ENCODE measurements around the gene MPPED2. TPM values are rescaled to one million over a fixed set of nuclear protein-coding genes. Genes with fewer than 3 reads are reported as not detected.

Gene MPPED2
- total RNA-seq, 2 donors from 2014 or later: 0.24 TPM; not detected in 1

DNA sequence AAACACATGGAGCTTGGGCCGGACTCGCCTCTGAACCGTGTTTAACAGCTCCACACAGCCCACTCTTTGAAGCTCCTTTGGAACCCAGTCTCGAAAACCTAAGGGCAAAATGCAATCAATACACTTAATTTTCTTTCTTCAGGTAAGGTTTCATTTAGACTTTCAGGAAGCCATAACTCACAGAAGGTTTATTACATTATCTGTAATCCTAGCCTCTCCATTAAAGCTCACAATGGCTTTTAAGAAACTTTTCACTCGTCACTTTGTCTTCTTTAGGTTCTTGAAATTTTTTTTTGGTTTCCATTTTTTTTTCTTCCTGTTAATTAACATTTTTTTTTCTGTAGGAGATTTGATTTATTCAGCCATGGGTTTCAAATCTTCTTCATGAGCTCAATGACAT is 171.9 kb downstream of the MPPED2 start:
- H3K9me3 Mint-ChIP-seq: no peaks in the 10 kb centered on the region
- peaks cover 0 to 2% of the 10 kb centered on the region in 2 donors for H3K27me3 Mint-ChIP-seq
- H3K36me3 Mint-ChIP-seq: no peaks in the 10 kb centered on the region
- DNase-seq (ENCODE audit: low spot score) (no peak), ATAC-seq (no peak)
- peaks cover 0 to 14% of the 10 kb centered on the region in 2 donors for H3K4me1 Mint-ChIP-seq (ENCODE audit: low read depth in 2 of 2)
- H3K27ac Mint-ChIP-seq: no peak overlapping the region
- no peak overlapping the region for H3K4me3 Mint-ChIP-seq

DNA sequence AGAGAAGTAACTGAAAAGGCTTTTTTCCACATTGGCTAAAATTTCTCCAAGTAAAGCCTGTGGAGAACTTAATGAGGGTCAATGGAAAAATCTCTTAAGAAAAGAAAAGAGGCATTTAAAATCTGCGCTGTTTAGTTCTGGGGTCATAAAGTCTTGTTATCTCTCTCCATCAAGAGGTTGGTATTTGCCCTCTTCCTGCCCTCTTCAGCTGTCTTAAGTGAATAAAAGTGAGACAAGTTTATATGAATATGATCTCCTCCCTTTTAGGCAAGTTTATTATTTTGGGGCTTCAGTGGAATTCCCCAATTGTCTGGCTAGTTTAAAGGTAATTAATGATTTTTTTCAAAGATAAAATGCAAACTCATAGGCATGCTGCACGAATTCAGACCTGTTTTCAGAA is 173.6 kb downstream of the MPPED2 start:
- no peak overlapping the region for H3K4me3 Mint-ChIP-seq
- peaks cover 0 to 2% of the 10 kb centered on the region in 2 donors for H3K27me3 Mint-ChIP-seq
- no peaks in the 10 kb centered on the region for H3K9me3 Mint-ChIP-seq
- ATAC-seq (no peak), DNase-seq (ENCODE audit: low spot score) (no peak)
- H3K36me3 Mint-ChIP-seq: no peaks in the 10 kb centered on the region
- H3K4me1 Mint-ChIP-seq (ENCODE audit: low read depth in 2 of 2): peaks cover 0 to 14% of the 10 kb centered on the region in 2 donors
- peak overlapping the region in 1 of 2 donors; percentile 19 for H3K27ac Mint-ChIP-seq

DNA sequence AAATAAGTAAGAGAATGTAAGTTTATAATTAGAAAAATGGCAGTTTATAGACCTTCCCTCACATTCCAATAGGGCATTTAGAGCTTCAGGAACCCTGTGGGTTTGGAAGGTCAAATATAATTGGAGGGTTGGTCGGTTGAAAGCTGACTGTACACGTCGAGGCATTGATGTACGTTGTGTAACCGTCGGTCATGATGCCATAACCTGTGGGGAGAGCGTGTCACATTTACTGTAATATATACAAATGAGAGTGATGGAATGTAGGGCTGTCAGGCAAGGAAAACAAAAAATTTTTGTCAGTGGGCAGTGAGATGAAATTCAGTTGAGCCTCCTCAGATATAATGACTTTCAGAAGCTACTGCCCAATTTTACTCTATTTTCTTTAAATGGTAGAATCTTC is 174.8 kb downstream of the MPPED2 start:
- Mint-ChIP-seq H3K27ac (no peak overlapping the region), H3K27me3 (peaks cover 0 to 2% of the 10 kb centered on the region in 2 donors), H3K4me3 (no peak overlapping the region), H3K36me3 (no peaks in the 10 kb centered on the region), H3K9me3 (no peaks in the 10 kb centered on the region), H3K4me1 (ENCODE audit: low read depth in 2 of 2) (peaks cover 0 to 18% of the 10 kb centered on the region in 2 donors)
- ATAC-seq (no peak), DNase-seq (ENCODE audit: low spot score) (no peak)

DNA sequence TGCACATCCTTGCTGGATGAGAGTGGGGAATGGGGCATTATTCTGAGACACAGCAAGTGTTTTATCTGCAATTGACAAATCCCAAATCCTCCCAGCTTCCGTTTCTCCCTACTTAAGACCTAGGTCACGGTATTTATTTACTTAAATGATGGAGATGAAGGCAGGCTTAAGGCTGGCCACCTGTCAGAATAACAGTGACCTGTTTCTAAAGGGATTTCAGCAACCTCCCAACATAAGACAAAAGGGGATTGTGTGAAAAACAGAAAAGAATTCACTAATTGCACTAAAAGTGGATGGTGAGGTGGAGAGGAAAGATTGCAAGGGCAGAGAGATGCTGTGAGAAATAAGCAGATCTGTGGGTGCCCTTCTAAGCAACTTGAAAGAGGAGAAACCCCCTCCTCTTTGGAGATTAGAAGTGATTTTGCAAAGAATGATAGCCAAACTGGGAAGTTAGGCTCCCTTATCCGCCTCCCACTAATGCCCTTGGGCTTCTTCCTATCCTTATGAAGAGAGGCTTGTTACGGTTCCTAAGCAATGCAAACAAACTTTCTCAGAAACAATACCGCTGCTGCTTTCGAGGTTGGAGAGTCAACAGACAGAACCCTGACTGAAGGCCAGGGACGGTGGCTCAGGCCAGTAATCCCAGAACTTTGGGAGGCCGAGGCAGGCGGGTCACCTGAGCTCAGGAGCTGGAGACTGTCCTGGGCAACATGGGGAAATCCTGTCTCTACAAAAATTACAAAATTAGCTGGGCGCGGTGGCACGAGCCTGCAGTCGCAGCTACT is 179.0 kb downstream of the MPPED2 start:
- Mint-ChIP-seq H3K27ac (no peak overlapping the region), H3K27me3 (peaks cover 0 to 2% of the 10 kb centered on the region in 2 donors), H3K36me3 (no peaks in the 10 kb centered on the region), H3K9me3 (no peaks in the 10 kb centered on the region), H3K4me3 (no peak overlapping the region), H3K4me1 (ENCODE audit: low read depth in 2 of 2) (peaks cover 15 to 31% of the 10 kb centered on the region in 2 donors)
- ATAC-seq (no peak), DNase-seq (ENCODE audit: low spot score) (no peak)

DNA sequence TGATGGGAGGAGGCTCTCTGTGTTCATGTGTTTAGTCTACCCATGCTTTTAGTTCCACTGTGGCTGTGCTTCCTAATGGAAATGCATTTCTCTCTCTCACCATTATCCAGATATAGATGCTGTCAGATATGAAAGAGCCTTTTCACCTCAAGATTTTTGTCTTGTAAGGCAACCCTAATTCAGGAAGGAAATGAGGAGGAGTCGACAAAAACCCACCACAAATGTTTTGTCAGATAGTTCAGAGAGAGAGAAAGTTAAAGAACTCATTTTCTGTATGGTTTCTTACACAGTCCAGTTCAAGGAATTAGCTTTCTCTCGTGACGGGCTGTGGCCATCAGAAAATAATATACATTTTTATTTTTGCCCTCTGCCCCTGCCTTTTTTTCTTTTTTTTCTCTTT is 180.8 kb downstream of the MPPED2 start:
- Mint-ChIP-seq H3K27ac (no peak overlapping the region), H3K4me3 (no peak overlapping the region), H3K27me3 (no peaks in the 10 kb centered on the region), H3K9me3 (no peaks in the 10 kb centered on the region), H3K4me1 (ENCODE audit: low read depth in 2 of 2) (peaks cover 15 to 28% of the 10 kb centered on the region in 2 donors), H3K36me3 (no peaks in the 10 kb centered on the region)
- no peak for DNase-seq (ENCODE audit: low spot score)
- no peak for ATAC-seq

DNA sequence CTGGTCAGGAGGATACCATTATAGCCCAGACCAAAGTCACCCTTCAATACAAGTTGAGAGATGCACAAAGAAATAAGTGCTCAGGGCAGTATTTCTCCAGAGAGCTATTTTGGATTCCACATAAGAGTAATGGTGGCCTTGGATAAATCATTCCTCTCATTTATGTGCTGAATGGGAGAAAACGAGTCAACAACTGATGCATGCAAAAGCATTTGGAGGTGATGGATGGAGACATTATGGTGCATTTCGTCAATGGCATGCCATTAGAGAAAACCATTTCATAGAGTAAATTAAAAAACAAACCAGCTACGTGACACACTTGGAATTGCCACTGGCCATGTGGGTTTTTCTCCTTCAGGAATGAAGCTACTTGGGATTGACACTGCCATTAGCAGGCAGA is 182.0 kb downstream of the MPPED2 start:
- no peaks in the 10 kb centered on the region for H3K36me3 Mint-ChIP-seq
- H3K9me3 Mint-ChIP-seq: no peaks in the 10 kb centered on the region
- H3K27ac Mint-ChIP-seq: no peak overlapping the region
- DNase-seq (ENCODE audit: low spot score): no peak
- ATAC-seq: no peak
- no peak overlapping the region for H3K4me3 Mint-ChIP-seq
- no peaks in the 10 kb centered on the region for H3K27me3 Mint-ChIP-seq
- H3K4me1 Mint-ChIP-seq (ENCODE audit: low read depth in 2 of 2): peaks cover 15 to 28% of the 10 kb centered on the region in 2 donors

DNA sequence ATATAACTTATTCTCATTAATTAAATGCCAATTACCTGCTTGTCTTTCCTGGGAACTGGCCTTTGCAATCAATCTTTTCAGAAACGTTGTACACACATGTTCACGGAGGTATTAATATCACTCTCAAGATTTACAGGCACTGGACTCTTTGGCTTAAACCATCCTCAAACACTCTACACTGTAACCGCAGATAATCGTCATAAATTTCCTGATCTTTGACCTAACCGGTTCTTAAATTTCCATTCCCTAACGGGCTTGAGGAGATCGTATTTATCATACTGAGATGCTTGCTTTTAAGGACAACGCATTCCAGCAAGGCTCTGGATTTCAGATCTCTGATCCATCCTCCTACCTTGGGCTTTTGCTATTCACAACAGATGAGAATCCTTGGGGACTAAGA is 190.4 kb downstream of the MPPED2 start:
- no peak overlapping the region for H3K27ac Mint-ChIP-seq
- no peak for DNase-seq (ENCODE audit: low spot score)
- ATAC-seq: no peak
- no peaks in the 10 kb centered on the region for H3K36me3 Mint-ChIP-seq
- no peaks in the 10 kb centered on the region for H3K9me3 Mint-ChIP-seq
- H3K4me3 Mint-ChIP-seq: no peak overlapping the region
- H3K27me3 Mint-ChIP-seq: peaks cover 0 to 3% of the 10 kb centered on the region in 2 donors
- H3K4me1 Mint-ChIP-seq (ENCODE audit: low read depth in 2 of 2): no peaks in the 10 kb centered on the region

DNA sequence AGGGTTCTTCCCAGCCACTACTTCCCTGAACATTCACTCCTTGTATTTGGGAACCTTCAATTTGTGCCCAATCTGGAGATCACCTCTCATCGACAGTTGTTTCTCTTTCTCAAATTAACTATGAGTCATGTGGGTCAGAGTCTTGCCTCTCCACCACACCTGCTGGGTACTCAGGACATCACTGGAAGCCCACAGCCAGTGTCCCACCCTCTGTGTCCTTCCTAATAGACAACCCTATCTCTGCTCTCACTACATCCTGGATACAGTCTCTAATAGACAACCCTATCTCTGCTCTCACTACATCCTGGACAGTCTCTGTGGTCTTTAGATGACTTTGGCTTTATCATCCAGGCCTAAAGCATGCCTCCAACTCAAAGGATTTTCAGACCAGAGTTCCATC is 193.1 kb downstream of the MPPED2 start:
- no peaks in the 10 kb centered on the region for H3K9me3 Mint-ChIP-seq
- H3K27ac Mint-ChIP-seq: no peak overlapping the region
- no peak for ATAC-seq
- H3K36me3 Mint-ChIP-seq: no peaks in the 10 kb centered on the region
- no peak overlapping the region for H3K4me3 Mint-ChIP-seq
- DNase-seq (ENCODE audit: low spot score): no peak
- H3K27me3 Mint-ChIP-seq: peaks cover 0 to 3% of the 10 kb centered on the region in 2 donors
- peaks cover 0 to 8% of the 10 kb centered on the region in 2 donors for H3K4me1 Mint-ChIP-seq (ENCODE audit: low read depth in 2 of 2)

DNA sequence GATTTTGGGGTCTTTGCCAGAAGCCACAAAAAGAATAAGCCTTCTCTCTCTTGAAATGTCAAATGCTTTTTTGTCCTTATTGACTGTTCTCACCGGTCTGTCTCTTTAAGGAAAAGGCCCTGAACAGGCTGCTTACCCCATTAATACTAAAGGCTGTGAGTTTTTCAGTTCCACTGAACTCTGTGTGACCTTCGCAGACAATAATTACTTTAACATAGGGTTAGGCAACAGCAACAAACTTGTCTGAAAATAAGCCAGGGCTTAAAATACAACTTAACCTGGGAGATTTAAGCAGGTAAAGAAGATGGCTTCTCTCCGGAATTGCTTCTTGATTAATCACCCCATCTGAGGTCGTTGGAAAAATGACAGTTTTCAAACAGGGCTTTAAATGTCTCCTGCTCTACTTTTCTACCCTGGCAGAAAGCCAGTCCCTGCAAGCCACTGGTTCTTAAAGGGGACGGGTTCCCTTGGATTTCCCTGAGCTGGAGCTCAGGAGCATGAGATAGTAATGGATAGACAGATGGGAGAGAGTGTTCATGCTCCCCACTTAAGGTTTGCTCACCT is 193.8 kb downstream of the MPPED2 start:
- Mint-ChIP-seq H3K4me1 (ENCODE audit: low read depth in 2 of 2) (peaks cover 0 to 8% of the 10 kb centered on the region in 2 donors), H3K27ac (no peak overlapping the region), H3K9me3 (no peaks in the 10 kb centered on the region), H3K27me3 (peaks cover 0 to 3% of the 10 kb centered on the region in 2 donors), H3K4me3 (no peak overlapping the region), H3K36me3 (no peaks in the 10 kb centered on the region)
- no peak for DNase-seq (ENCODE audit: low spot score)
- ATAC-seq: no peak

DNA sequence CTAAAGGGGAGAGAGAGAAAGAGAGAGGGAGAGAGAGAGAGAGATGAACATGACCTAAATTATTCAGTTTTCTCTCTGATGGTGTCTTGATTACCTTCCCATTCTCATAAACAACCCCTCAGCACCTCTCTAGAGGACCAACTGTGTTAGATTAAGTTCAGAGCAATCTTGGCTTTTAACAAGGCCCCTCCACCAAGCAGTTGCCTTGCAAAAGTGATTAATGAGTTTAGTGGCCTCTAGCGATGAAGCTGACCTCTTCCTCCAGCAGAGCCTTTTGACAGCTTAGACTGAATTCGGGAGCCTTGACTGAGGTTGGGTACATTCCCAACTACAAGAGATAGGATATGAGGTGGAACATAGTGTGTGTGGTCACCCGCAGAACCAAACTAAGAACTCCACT is 197.2 kb downstream of the MPPED2 start:
- DNase-seq (ENCODE audit: low spot score): no peak
- no peak overlapping the region for H3K4me3 Mint-ChIP-seq
- H3K27ac Mint-ChIP-seq: no peak overlapping the region
- peaks cover 0 to 2% of the 10 kb centered on the region in 2 donors for H3K27me3 Mint-ChIP-seq
- H3K36me3 Mint-ChIP-seq: no peaks in the 10 kb centered on the region
- peaks cover 0 to 8% of the 10 kb centered on the region in 2 donors for H3K4me1 Mint-ChIP-seq (ENCODE audit: low read depth in 2 of 2)
- no peak for ATAC-seq
- no peaks in the 10 kb centered on the region for H3K9me3 Mint-ChIP-seq

DNA sequence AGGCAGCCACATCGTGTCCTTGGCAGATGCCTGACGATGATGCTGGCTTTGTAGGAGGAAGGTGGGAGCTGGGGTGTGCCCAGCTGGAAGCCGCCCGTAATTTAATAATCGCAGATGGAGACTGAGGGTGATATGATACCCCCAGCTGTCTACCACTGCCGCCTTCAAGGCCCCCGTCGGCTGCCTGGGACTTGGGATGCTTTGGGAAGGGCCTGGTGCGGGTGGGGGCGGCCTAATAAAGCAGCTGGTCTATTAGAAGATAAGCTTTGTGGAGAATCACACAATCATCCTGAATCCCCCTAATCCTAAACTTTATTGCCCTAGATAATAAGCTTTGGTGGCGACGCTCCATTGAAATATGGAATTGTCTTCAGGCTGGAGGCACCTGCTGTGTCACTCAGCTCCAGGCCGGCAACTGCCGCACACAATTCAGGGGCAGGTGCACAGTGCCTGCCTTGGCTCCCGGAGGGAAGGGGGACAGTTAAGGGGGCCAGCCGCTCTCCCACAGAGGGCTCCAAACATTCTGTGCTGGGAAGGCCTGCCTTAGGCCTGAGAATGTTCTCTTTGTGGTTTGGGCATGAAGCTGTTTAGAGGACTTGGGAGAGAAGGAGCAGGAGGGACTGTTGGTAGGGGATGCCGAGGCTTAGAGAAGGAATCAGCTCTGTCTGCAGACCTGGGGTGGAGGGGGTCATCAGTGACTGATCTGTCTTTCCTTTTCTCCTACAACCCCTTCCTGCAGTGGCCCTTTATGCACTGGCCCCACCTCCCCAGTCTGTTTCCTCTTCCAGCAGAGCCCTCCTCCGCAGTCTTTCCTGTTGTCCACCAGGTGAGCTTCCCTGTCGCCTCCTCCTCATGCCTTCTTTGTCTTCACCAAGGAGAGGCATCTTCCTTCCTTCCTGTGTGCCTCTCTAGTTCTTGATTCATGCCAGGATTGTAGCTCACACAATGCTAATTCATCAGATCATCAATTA is 198.0 kb downstream of the MPPED2 start:
- Mint-ChIP-seq H3K9me3 (no peaks in the 10 kb centered on the region), H3K27me3 (no peaks in the 10 kb centered on the region), H3K4me1 (ENCODE audit: low read depth in 2 of 2) (peaks cover 0 to 8% of the 10 kb centered on the region in 2 donors), H3K27ac (no peak overlapping the region), H3K36me3 (no peaks in the 10 kb centered on the region), H3K4me3 (no peak overlapping the region)
- ATAC-seq: no peak
- DNase-seq (ENCODE audit: low spot score): no peak

DNA sequence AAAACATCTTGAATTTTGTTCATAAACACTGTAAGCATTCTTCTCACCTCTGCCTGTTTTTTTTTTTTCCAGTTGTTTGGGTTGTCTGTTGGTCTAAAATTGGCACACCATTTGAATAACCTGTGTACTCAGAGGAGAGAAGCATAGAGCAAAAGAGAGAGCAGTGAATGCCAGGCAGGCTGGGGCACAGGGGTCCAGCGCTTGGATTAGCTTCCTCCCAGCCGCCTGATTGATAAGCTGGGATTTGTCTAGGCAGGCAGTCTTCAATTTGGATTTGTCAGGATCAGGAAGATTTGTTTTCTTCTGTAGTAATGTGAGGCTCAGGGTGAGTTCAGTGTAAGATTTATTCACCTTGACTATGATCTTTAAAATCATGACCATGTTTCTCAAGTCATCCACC is 204.3 kb downstream of the MPPED2 start:
- peaks cover 3 to 7% of the 10 kb centered on the region in 2 donors for H3K27me3 Mint-ChIP-seq
- no peak for ATAC-seq
- no peaks in the 10 kb centered on the region for H3K4me1 Mint-ChIP-seq (ENCODE audit: low read depth in 2 of 2)
- H3K4me3 Mint-ChIP-seq: no peak overlapping the region
- DNase-seq (ENCODE audit: low spot score): no peak
- H3K36me3 Mint-ChIP-seq: no peaks in the 10 kb centered on the region
- H3K9me3 Mint-ChIP-seq: no peaks in the 10 kb centered on the region
- no peak overlapping the region for H3K27ac Mint-ChIP-seq

DNA sequence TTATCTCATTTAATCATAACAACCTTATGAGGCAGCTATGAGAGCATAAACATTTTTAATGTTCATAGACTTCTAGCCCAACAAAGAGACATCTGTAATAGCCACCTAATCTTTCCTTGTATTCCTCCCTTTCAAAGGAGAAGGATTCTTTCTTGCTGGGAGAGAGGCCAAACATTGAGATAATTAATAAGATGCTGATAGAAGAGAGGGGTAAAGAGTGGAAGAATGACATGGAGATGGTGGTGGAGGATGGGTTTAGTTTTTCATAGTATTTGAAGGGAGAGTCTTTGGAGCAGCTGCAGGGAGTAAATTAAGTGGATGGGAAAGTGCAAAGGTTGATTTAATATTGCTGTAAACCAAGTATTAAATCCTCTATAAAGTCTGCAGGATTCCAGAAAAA is 205.3 kb downstream of the MPPED2 start:
- no peaks in the 10 kb centered on the region for H3K4me1 Mint-ChIP-seq (ENCODE audit: low read depth in 2 of 2)

DNA sequence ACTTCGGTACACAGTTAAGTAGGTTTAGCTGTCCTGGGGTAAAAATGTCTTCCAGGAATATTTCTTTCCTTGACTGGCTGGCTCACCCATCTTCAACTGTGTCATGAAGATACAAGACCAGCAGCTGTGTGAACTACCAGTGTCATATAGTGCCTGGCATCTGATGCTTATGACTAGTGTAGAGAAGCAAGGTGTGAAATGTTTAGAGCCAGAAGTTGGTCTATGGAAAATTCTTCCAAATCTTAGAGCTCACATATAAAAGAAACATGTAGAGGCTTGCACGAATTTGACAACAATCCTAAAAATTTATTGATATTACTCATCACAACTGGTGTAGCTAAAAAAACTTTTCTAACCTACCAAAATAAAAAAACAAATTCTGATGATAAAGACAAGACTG is 208.8 kb downstream of the MPPED2 start:
- no peak overlapping the region for H3K4me3 Mint-ChIP-seq
- no peak overlapping the region for H3K27ac Mint-ChIP-seq
- no peaks in the 10 kb centered on the region for H3K9me3 Mint-ChIP-seq
- H3K36me3 Mint-ChIP-seq: no peaks in the 10 kb centered on the region
- no peaks in the 10 kb centered on the region for H3K4me1 Mint-ChIP-seq (ENCODE audit: low read depth in 2 of 2)
- ATAC-seq (no peak), DNase-seq (ENCODE audit: low spot score) (no peak)
- H3K27me3 Mint-ChIP-seq: peaks cover 3 to 7% of the 10 kb centered on the region in 2 donors

More for the DNA sequence above, 205.3 kb downstream of the MPPED2 start:
- no peak overlapping the region for H3K4me3 Mint-ChIP-seq
- no peak overlapping the region for H3K27ac Mint-ChIP-seq
- no peaks in the 10 kb centered on the region for H3K36me3 Mint-ChIP-seq
- ATAC-seq (no peak), DNase-seq (ENCODE audit: low spot score) (no peak)
- H3K27me3 Mint-ChIP-seq: peaks cover 3 to 7% of the 10 kb centered on the region in 2 donors
- no peaks in the 10 kb centered on the region for H3K9me3 Mint-ChIP-seq
